Ramos (cell line): ENCODE results near the gene KCNMB2.

Experiments
- in situ Hi-C: fragments of 300-500 bp; cut with MboI; formaldehyde crosslinking; loops from one replicate; pipeline ENCODE4 v1.14.3; 2022; ENCODE audit warnings: low sequenced_read_pairs; ENCODE audit not compliant: unreplicated experiment

The KCNMB2 gene

DNA sequence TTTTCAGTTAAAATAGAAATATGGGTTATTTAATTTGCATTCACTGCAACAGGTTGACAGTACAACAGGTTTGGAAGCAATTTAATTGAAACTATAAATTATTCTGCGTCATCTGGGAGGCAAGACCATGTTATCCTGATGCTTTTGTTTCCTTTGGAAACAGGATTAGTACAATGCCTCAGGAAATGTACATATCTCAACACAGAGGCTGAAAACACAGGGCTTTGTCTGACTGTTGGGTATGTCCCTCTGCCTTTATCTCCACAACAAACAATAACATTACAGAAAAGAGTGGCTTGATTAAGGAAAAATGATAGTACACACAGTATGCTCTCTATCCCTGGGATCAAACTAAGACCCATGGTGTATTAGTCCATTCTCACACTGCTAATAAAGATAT lies 95.7 kb downstream of the KCNMB2 start:
- in situ Hi-C loops: no loop called here

GRCh38 chr3:178634975-178635374 lies 98.7 kb downstream of the KCNMB2 start:
- in situ Hi-C loops: no loop called here

DNA sequence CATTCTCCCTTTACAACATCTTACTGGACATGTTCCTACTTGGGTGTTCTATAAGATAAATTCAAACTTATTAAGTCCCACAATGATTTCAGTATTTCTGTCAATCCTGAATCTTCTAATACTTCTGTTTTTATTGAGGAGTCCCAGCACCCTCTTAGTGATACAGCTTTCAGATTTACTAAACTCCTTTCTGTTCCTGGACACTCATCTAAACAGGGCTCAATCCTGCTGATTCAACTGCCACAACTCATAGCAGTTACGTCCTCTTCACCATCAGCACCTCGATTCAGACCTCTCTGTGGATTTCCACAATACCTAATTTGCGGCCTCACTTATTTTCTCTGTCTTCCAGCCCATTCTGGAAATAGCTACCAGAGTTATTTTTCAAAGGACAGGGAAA lies 101.6 kb downstream of the KCNMB2 start:
- in situ Hi-C loops: no loop called here

DNA sequence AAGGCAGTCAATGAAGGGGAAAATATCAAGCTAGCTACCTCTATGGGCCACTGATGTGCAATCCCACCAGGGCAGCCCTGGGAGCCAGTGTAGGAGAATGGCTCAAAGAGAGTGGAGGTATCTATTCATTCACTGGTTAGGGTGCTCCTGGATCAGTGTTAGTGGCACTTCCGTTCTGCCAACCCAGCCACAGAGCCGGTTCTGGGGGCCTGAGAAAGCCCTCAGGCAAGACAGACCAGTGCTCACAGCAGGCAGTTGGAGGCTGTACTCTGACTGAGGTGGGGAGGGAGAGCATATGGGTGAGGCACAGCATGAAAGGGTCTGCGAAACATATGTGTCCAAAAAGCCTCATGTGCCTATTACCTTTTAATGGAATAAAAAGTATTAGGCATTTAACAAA lies 109.3 kb downstream of the KCNMB2 start:
- in situ Hi-C loops: no loop called here

- in situ Hi-C loops: no loop called here
Observed at GRCh38 chr3:178646186-178646862, 110.1 kb downstream of the KCNMB2 start.

GRCh38 chr3:178655488-178655887 lies 119.3 kb downstream of the KCNMB2 start:
- in situ Hi-C loops: no loop called here

- in situ Hi-C loops: no loop called here
Observed at GRCh38 chr3:178658694-178659325, 122.6 kb downstream of the KCNMB2 start.

- in situ Hi-C loops: no loop called here
Observed at GRCh38 chr3:178663201-178663934, 127.1 kb downstream of the KCNMB2 start.

GRCh38 chr3:178665747-178666146 lies 129.5 kb downstream of the KCNMB2 start:
- in situ Hi-C loops: no loop called here

DNA sequence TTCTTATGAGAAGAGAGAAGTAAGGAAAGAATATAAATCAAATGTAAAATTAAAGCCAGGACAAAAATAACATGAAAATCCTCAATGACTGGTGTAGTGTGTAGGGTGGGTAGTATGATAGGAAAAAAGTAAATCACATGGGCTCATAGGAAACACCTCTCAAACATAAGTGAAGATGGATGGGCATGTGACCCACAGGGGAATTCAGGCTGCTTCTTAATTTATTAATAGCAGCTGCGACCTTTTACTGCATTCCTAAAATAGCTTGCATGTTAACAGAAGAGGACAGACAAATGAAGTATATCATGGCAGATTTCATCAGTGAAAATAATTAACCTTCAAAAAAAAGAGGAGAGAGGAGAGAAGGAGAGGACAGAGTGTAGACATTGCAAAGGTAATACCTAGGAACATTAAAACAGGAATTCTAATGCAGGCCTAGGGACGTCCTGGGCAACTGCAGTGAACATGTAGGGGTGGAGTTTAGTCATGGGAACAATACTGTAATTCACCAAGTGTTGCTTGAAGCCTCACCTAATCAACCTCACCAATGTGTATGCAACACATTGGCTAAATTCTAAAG lies 132.9 kb downstream of the KCNMB2 start:
- in situ Hi-C loops: no loop called here

DNA sequence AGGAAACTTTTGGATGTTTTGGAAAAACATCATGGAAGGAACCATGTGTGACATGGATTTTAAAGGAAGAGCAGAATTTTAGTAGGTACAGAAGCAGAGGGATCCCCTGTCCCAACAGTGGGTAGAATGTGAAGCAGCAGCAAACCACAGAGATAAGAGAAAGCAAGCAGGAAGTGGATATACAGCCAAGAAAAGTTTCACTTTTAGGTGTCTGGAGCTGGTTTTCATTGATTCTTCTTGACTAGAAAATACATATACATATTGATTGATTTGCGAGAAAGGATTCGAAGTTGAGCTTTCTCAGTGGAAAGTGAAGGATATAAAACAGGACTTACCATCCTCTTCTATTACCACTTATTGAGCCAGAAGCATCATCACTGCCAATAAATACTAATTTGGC lies 133.5 kb downstream of the KCNMB2 start:
- in situ Hi-C loops: no loop called here

DNA sequence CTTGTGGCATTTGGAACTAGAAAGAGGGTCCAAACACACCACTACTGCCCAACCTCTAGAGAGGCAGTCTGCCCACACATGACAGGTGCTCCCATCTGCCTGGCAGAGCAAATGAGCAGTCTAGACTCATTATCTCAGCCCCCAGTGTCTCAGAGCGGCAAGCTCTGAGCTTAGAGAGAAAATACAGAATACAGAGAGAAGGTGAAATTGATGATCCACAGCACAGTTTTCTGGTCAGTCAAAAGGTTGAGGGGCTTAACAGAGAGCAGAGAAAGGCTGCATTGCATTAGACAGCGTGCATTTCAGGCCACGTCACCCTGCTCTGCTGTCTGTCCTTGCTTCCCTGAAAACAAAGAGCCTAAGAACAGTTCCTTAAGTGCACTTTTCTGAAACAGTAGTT lies 135.1 kb downstream of the KCNMB2 start:
- in situ Hi-C loops: no loop called here

- in situ Hi-C loops: no loop called here
Observed at GRCh38 chr3:178671791-178672190, 135.6 kb downstream of the KCNMB2 start.

- in situ Hi-C loops: no loop called here
Observed at GRCh38 chr3:178672275-178672674, 136.0 kb downstream of the KCNMB2 start.

DNA sequence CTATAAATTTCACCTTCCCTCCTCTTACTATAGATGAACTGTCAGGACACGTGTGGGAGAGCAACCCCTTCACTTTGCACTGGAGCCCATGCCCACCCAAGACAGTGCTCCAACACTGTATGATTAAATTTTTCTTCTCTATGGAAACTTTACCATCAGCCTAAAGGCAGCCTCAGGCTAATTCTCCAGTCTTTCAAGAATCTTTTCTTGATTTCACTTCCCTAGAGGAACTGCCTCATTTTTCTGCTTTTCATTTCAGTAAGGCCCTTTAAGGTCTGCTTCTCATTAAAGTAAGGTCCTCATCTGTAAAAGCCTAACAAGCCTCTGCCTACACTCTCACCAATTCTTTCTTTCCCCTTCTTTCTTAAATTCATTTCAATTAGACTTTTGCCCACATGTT lies 137.3 kb downstream of the KCNMB2 start:
- in situ Hi-C loops: no loop called here

DNA sequence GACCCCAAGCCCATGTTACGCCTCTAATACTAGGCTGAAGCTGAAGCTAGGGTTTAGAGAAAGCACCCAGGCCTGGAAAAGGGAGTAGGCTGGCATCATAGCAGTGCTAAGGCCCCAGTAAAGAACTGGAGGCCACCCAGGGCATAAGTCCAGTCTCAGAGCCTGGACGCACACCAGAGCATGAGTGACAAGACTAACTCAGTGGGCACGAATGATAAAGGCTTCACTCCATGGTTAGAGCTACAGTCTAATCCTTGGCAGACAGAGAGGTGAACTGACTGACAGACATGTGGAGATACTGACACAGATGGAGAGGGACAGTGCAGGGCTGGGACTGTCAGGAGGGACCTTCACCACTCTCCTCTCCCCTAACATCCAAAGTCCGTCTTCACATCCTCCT lies 139.8 kb downstream of the KCNMB2 start:
- in situ Hi-C loops: no loop called here

DNA sequence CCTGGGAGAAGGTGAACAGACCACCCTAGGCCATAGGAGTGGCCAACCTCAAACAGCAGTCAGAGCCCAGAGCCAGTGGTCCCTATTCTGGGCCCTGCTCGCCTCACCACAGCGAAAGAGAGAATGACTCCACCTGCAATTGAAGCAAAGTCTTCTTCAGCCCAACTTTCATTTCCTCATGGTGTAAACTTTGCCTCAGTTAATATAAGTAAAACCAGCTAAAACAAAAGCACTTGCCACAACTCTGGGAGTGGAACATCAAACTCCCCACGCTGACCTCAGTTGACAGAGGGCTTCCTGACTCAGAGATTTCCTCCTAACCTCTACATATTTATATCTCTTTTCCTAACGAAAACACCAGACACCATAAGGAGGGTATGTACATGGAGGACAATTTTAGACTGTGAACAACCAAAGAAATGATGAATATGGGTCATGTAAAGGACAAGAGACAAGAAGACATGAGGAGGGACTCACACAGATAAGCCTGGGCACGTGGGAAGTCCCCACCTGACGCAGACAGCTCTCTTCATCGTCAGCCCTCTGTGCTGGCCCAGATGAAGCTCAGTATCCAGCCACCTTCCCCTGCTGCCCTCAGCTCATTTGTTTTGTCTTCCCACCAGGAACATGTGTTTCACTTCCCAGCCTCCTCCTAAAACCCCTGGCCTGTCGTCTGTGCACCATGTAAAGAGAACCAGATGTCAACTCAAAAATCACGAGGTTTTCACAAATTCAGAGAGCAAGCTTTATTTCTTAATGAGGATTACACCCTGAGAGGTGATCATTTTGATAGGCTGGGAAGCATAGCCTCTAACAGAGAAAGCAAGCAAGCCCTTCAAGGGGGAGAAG lies 140.9 kb downstream of the KCNMB2 start:
- in situ Hi-C loops: no loop called here

DNA sequence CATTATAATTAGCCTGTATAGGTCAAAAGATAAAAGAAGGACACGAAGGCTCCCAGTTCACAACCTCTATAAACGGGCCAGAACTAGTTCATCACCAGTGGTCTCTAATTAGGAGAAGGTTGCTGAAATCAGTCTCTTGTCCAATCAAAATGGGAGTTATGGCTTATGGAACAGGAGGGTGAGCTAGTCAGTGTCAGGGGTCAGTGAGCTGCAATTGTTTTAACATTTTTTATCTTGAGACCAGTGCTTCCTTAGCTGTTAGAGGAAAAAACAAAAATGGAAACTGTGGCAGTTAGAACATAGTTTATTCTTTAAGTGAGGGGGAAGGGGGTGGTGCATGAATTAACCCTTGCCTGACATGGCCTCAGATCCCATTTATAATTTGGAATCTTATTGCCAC lies 141.7 kb downstream of the KCNMB2 start:
- in situ Hi-C loops: no loop called here

DNA sequence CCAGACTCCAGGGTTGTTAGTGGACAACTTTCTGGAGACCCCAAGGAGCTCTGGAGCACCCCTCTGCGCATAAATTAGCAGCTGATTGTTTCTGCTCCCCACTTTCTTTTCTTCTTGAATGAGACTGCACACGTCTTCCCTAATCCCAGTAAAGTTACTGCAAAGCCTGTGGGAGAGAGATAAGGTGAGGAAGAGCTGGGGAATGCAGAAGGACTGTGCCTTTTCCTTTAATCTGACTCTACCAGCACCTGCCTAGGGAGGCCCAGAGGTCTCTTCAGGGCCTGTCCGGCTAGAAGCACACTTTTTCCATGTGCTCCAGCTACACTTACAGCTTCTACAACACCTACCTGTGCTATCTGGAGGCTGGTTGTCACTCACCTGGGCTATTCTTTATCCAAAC lies 143.8 kb downstream of the KCNMB2 start:
- in situ Hi-C loops: no loop called here

GRCh38 chr3:178680489-178680888 lies 144.3 kb downstream of the KCNMB2 start:
- in situ Hi-C loops: no loop called here
